Common myeloid progenitor, CD34-positive (primary cell): ENCODE data around the gene RBMY1J. TPM values are rescaled to one million over a fixed set of nuclear protein-coding genes. Genes with fewer than 3 reads are reported as not detected.
"Not testable (repeated sequence)": the region's sequence is repeated elsewhere in the genome, so short reads cannot be mapped to it uniquely, and the experiment has no call there.

Experiments
- CTCF ChIA-PET: fragments of 350-600 bp; sonication (Branson Sonifier 250); formaldehyde crosslinking; loops from one replicate; lab custom pipeline; 2021; ENCODE audit warnings: antibody characterized with exemption; lab: Charles Lee
- POLR2A ChIA-PET: fragments of 350-600 bp; sonication (Branson Sonifier 250); formaldehyde crosslinking; loops from one replicate; lab custom pipeline; 2021; ENCODE audit warnings: antibody characterized with exemption; lab: Charles Lee
- DNase-seq, 3 donors: peaks; one replicate each; pipeline versions ENCODE4 v3.0.0 to v3.0.0-alpha.2; 2013
- H3K27ac ChIP-seq, 2 experiments: 1 replicate in 1 of 2; 2 replicates in 1 of 2; pipeline ENCODE4 v1.7.0; 2013; ENCODE audit warnings: inconsistent platforms in 2 of 2, low read length in 2 of 2, mild to moderate bottlenecking in 2 of 2, low read depth in 1 of 2, moderate library complexity in 1 of 2; ENCODE audit not compliant: severe bottlenecking in 2 of 2, insufficient read depth in 1 of 2, poor library complexity in 1 of 2
- H3K27me3 ChIP-seq, 5 experiments: replicated peaks in 2 of 5; 1 replicate in 3 of 5; 2 replicates in 2 of 5; pipeline versions ENCODE4 v1.6.1 to v1.7.0; 2013; ENCODE audit warnings: low read length in 4 of 5, mild to moderate bottlenecking in 2 of 5, moderate library complexity in 2 of 5, inconsistent platforms in 1 of 5; ENCODE audit not compliant: insufficient read depth in 5 of 5, control insufficient read depth in 4 of 5
- H3K36me3 ChIP-seq, 4 experiments: 1 replicate in 2 of 4; 2 replicates in 2 of 4; pipeline versions ENCODE4 v1.6.1 to v1.7.0; 2013; ENCODE audit warnings: low read length in 3 of 4, control low read depth in 1 of 4, mild to moderate bottlenecking in 1 of 4; ENCODE audit not compliant: control insufficient read depth in 4 of 4, insufficient read depth in 4 of 4
- H3K4me1 ChIP-seq, 4 experiments: 1 replicate in 3 of 4; 2 replicates in 1 of 4; pipeline versions ENCODE4 v1.6.1 to v1.7.1; 2013; ENCODE audit warnings: low read length in 3 of 4, mild to moderate bottlenecking in 3 of 4, control low read depth in 1 of 4, inconsistent platforms in 1 of 4, moderate library complexity in 1 of 4; ENCODE audit not compliant: control insufficient read depth in 4 of 4, insufficient read depth in 4 of 4; ENCODE audit errors: control extremely low read depth in 1 of 4
- H3K4me3 ChIP-seq, 7 experiments: 1 replicate in 4 of 7; 2 replicates in 3 of 7; pipeline versions ENCODE4 v1.5.1 to v1.7.0; 2013; ENCODE audit warnings: mild to moderate bottlenecking in 7 of 7, low read length in 6 of 7, moderate library complexity in 6 of 7, inconsistent platforms in 2 of 7, low read depth in 2 of 7, control low read depth in 1 of 7; ENCODE audit not compliant: insufficient read depth in 4 of 7, control insufficient read depth in 1 of 7; ENCODE audit errors: extremely low read depth in 1 of 7
- H3K9me3 ChIP-seq, 5 experiments: 1 replicate in 4 of 5; 2 replicates in 1 of 5; pipeline versions ENCODE4 v1.6.1 to v1.7.1; 2013; ENCODE audit warnings: low read length in 4 of 5, mild to moderate bottlenecking in 2 of 5, inconsistent platforms in 1 of 5, low read depth in 1 of 5, moderate library complexity in 1 of 5; ENCODE audit not compliant: control insufficient read depth in 4 of 5, insufficient read depth in 2 of 5; ENCODE audit errors: control extremely low read depth in 1 of 5
- WGBS: methylation state at CpG from one replicate; pipeline ENCODE4 v1.1.5; 2013; ENCODE audit not compliant: insufficient coverage; 5-methylcytosine and 5-hydroxymethylcytosine counted together
- polyA plus RNA-seq: library from polyadenylated mRNA; unstranded; fragments of 120-200 nt; gene quantifications from one replicate; pipeline ENCODE4 v1.2.1, GENCODE V29; 2013

RBMY1J gene
- polyA plus RNA-seq = not detected

DNA sequence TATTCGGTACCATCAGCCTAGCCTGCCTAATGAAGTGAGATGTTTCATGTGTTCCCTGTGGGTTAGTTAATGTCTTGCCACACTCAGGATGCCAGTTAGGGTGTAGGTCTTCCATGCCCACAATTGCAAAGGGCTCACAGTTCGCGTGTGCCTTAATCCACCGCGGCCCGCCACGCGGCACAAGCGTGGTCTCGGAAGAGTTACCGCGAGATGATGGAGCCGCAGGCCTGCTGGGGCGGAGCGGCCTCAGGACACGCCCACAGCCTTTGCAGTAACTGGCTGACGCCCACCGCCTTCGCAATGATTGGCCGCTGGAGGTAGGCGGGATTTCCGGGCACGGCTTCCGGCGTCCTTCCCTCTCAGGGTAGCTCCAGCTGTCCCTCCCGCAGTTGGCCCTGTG is at the start of gene RBMY1J:
TSS of gene RBMY1J (plus strand) at position 301 of the 400 bp plus-strand sequence. CDS start 2,038 bp downstream, outside the sequence.
- H3K4me1 ChIP-seq, H3K9me3 ChIP-seq, H3K27me3 ChIP-seq, DNase-seq, H3K36me3 ChIP-seq, H3K4me3 ChIP-seq, CTCF ChIA-PET, POLR2A ChIA-PET, H3K27ac ChIP-seq: not testable (repeated sequence)
- WGBS = no CpG with 5 or more reads among the region's 26 CpGs

DNA sequence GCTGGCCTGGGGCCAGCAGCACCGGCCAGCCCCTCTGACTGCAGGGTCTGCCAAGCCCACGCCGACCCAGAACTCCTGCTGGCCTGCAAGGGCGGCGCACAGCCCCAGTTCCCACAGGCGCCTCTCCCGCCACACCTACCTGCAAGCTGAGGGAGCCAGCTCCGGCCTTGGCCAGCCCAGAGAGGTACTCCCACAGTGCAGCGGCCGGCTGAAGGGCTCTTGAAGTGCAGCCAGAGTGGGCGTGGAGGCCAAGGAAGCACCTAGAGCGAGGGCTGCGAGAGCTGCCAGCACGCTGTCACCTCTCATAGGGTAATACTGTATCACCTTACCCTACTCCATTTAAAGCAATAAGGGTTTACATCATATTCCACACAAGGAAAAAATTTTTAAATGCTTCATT is 35.8 kb upstream of the RBMY1J start:
- ChIA-PET POLR2A (no interaction called here), CTCF (no interaction called here)
- H3K27ac ChIP-seq = no peak overlapping the region
- H3K4me1 ChIP-seq = peaks cover 0 to 2% (median 0%) of the 10 kb centered on the region in 4 experiments
- no peaks in the 10 kb centered on the region for H3K27me3 ChIP-seq
- WGBS = no CpG with 5 or more reads among the region's 14 CpGs
- DNase-seq = no peak
- H3K4me3 ChIP-seq = no peak overlapping the region
- no peaks in the 10 kb centered on the region for H3K36me3 ChIP-seq
- no peaks in the 10 kb centered on the region for H3K9me3 ChIP-seq

DNA sequence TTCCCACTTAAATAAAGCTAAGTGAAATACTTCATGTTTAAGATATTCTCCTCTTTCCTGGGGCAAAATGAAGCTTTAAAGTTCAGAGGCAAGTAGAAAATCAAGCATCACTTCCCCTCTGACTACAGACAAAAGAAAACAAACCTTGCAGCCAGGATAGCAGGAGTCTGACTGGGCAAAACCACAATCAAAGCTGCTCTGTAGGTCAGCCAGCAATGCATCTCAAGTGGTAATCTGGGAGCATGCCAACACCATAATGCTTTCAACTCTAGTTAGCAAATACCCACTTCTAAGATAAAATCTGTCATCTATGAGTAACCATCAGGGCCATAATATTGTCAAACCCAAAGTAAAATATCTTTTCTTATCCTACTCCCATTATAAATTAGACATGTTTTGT is 32.6 kb upstream of the RBMY1J start:
- no peak overlapping the region for H3K27ac ChIP-seq
- no peaks in the 10 kb centered on the region for H3K36me3 ChIP-seq
- H3K4me3 ChIP-seq = no peak overlapping the region
- ChIA-PET POLR2A (no interaction called here), CTCF (no interaction called here)
- no peaks in the 10 kb centered on the region for H3K9me3 ChIP-seq
- no peaks in the 10 kb centered on the region for H3K27me3 ChIP-seq
- peaks cover 0 to 2% (median 0%) of the 10 kb centered on the region in 4 experiments for H3K4me1 ChIP-seq
- no peak for DNase-seq

- no peak overlapping the region for H3K4me3 ChIP-seq
- no peak overlapping the region for H3K27ac ChIP-seq
- peaks cover 0 to 2% (median 0%) of the 10 kb centered on the region in 4 experiments for H3K4me1 ChIP-seq
- no peaks in the 10 kb centered on the region for H3K36me3 ChIP-seq
- ChIA-PET CTCF (no interaction called here), POLR2A (no interaction called here)
- H3K27me3 ChIP-seq = no peaks in the 10 kb centered on the region
- H3K9me3 ChIP-seq = no peaks in the 10 kb centered on the region
- no peak for DNase-seq
Observed at GRCh38 chrY:22373494-22373893, 29.7 kb upstream of the RBMY1J start.

DNA sequence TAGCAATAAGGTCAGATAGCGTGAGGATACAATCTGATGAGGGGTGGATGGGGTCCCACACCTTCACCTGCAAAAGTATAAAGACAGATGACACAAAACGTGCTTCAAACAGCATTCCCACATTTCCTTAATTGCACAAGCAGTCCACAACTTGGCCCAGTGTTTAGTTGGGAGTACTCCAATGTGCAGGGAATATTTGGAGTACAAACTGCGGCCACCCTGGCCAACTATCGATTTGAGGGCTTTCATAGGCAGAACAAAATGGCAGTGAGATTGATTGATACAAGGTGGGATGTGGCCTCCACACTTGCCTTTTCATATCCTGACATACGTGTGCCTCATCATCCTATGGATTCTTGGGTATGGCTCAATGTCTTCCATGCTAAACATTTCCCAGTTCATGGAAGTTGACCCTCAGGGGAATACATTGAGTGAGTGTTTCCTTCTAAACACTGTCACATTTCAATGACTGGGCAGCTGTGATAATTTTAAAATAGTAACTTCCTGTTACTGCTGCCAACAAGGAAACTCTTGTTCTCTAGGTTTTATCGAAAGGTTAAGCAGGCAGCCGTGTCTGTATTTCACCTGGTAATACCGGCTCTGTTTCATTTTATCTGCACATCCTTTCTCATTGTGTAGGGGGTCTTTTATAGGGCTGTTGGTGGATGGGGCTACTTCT is 41.6 kb downstream of the RBMY1J start:
- H3K27me3 ChIP-seq, CTCF ChIA-PET, H3K9me3 ChIP-seq, H3K36me3 ChIP-seq, H3K27ac ChIP-seq, H3K4me3 ChIP-seq, POLR2A ChIA-PET, H3K4me1 ChIP-seq, DNase-seq: not testable (repeated sequence)
- WGBS = no CpG with 5 or more reads among the region's 8 CpGs

GRCh38 chrY:22455522-22455921 is 52.3 kb downstream of the RBMY1J start:
- H3K27me3 ChIP-seq, H3K27ac ChIP-seq, H3K9me3 ChIP-seq, POLR2A ChIA-PET, H3K4me1 ChIP-seq, H3K4me3 ChIP-seq, H3K36me3 ChIP-seq, DNase-seq, CTCF ChIA-PET: not testable (repeated sequence)
- WGBS = no CpG with 5 or more reads among the region's 8 CpGs

- DNase-seq, H3K4me1 ChIP-seq, H3K9me3 ChIP-seq, H3K36me3 ChIP-seq, CTCF ChIA-PET, H3K27me3 ChIP-seq, POLR2A ChIA-PET, H3K27ac ChIP-seq, H3K4me3 ChIP-seq: not testable (repeated sequence)
- WGBS = no CpG with 5 or more reads among the region's 10 CpGs
Observed at GRCh38 chrY:22461962-22462361, 58.8 kb downstream of the RBMY1J start.
